NCI-H1105 treated with DMSO at 0.1 percent for 48 hours (cell line): ENCODE data around the gene PHF21A.
A peak's percentile ranks its signal among the peaks of the same experiment; 100 is the strongest.

Source experiments
- DNase-seq: peaks from one replicate; lab custom pipeline; 2025; lab: John Stamatoyannopoulos, UW

Gene PHF21A

GRCh38 chr11:45904309-45904915 is 216.8 kb downstream of the PHF21A start:
- no peak for DNase-seq

GRCh38 chr11:45902452-45903380 is 218.5 kb downstream of the PHF21A start:
- no peak for DNase-seq

- no peak for DNase-seq
Measured at GRCh38 chr11:45901626-45902025, 219.6 kb downstream of the PHF21A start.

GRCh38 chr11:45900916-45901617 is 220.2 kb downstream of the PHF21A start:
- DNase-seq, result peak; percentile 58

GRCh38 chr11:45900175-45900800 is 221.0 kb downstream of the PHF21A start:
- peak; percentile 4 for DNase-seq

GRCh38 chr11:45899448-45900174 is 221.6 kb downstream of the PHF21A start:
- DNase-seq, result peak; percentile 94

- no peak for DNase-seq
Measured at GRCh38 chr11:45899086-45899447, 222.2 kb downstream of the PHF21A start.

- no peak for DNase-seq
Measured at GRCh38 chr11:45897556-45897955, 223.7 kb downstream of the PHF21A start.

GRCh38 chr11:45896422-45896984 is 224.8 kb downstream of the PHF21A start:
- DNase-seq, result peak; percentile 90

- DNase-seq, result no peak
Measured at GRCh38 chr11:45895553-45896259, 225.5 kb downstream of the PHF21A start.

- DNase-seq, result no peak
Measured at GRCh38 chr11:45894555-45895247, 226.6 kb downstream of the PHF21A start.

- no peak for DNase-seq
Measured at GRCh38 chr11:45892856-45893255, 228.4 kb downstream of the PHF21A start.

- no peak for DNase-seq
Measured at GRCh38 chr11:45890886-45891550, 230.2 kb downstream of the PHF21A start.

- DNase-seq, result no peak
Measured at GRCh38 chr11:45889966-45890365, 231.3 kb downstream of the PHF21A start.

GRCh38 chr11:45889555-45889954 is 231.7 kb downstream of the PHF21A start:
- no peak for DNase-seq

GRCh38 chr11:45887587-45887986 is 233.7 kb downstream of the PHF21A start:
- DNase-seq, result no peak

GRCh38 chr11:45886816-45887520 is 234.3 kb downstream of the PHF21A start:
- DNase-seq, result no peak

GRCh38 chr11:45885921-45886721 is 235.1 kb downstream of the PHF21A start:
- peak; percentile 20 for DNase-seq
